Testis (tissue), 3 donors: ENCODE data around the gene MED12L. TPM values are rescaled to one million over a fixed set of nuclear protein-coding genes. Genes with fewer than 3 reads are reported as not detected.

Experiments used
- DNase-seq: peaks from one replicate; pipeline ENCODE4 v3.0.0-alpha.2; 2019
- H3K27ac ChIP-seq, 2 donors: fragments of 200-600 bp; sonication (generic); one replicate each; pipeline ENCODE4 v1.5.1; 2019
- H3K27me3 ChIP-seq: fragments of 200-600 bp; sonication (generic); one replicate; pipeline ENCODE4 v1.5.1; 2019
- H3K36me3 ChIP-seq: fragments of 200-600 bp; sonication (generic); one replicate; pipeline ENCODE4 v1.5.1; 2017; ENCODE audit warnings: low read depth; ENCODE audit errors: missing control alignments
- H3K4me1 ChIP-seq: fragments of 200-600 bp; sonication (generic); one replicate; pipeline ENCODE4 v1.5.1; 2019
- H3K4me3 ChIP-seq, 2 donors: fragments of 200-600 bp; sonication (generic); one replicate each; pipeline ENCODE4 v1.5.1; 2017 to 2019
- H3K9me3 ChIP-seq: fragments of 200-600 bp; sonication (generic); one replicate; pipeline ENCODE4 v1.5.1; 2017
- POLR2A ChIP-seq: fragments of 450-650 bp; IDR thresholded peaks from one replicate; pipeline ENCODE4 v1.6.1; 2017; ENCODE audit warnings: antibody characterized with exemption, mild to moderate bottlenecking, moderate library complexity
- WGBS, 2 donors: methylation state at CpG; one replicate each; pipeline ENCODE4 v1.1.5; 2018; 5-methylcytosine and 5-hydroxymethylcytosine counted together
- intact Hi-C: fragments of 100-400 bp; cut with DNase I; formaldehyde crosslinking; loops from one replicate; pipeline ENCODE4 v1.15.1; 2023; ENCODE audit warnings: low total_unique reads
- polyA plus RNA-seq: library from polyadenylated mRNA; stranded (reverse); fragments of 350-450 nt; fragmentation: Illumina TruSeq; extraction: RNeasy Lipid Tissue Mini Kit (QIAGEN cat#74804); gene quantifications from one replicate; pipeline ENCODE4 v1.2.3, GENCODE V29; 2014; ENCODE audit warnings: low read depth, low replicate concordance; ENCODE audit not compliant: insufficient read depth
- total RNA-seq, 2 donors: library from RNA; depleted of rRNA; stranded (reverse); fragments of >200 nt; gene quantifications; one replicate each; pipeline ENCODE4 v1.2.3, GENCODE V29; 2016
- TF ChIP-seq, protein P1 (sequence below), 3 experiments: fragments of 450-650 bp in 2 of 3; fragments of 200-600 bp in 1 of 3; sonication (generic) in 1 of 3; IDR thresholded peaks; one replicate each; pipeline ENCODE4 v1.5.1; 2016 to 2019; ENCODE audit warnings: antibody characterized with exemption in 3 of 3, mild to moderate bottlenecking in 2 of 3, moderate library complexity in 1 of 3

MED12L gene
- total and polyA plus RNA-seq, 3 donors from 2014 or later: 10.3 to 18.5 (median 10.4) TPM

DNA sequence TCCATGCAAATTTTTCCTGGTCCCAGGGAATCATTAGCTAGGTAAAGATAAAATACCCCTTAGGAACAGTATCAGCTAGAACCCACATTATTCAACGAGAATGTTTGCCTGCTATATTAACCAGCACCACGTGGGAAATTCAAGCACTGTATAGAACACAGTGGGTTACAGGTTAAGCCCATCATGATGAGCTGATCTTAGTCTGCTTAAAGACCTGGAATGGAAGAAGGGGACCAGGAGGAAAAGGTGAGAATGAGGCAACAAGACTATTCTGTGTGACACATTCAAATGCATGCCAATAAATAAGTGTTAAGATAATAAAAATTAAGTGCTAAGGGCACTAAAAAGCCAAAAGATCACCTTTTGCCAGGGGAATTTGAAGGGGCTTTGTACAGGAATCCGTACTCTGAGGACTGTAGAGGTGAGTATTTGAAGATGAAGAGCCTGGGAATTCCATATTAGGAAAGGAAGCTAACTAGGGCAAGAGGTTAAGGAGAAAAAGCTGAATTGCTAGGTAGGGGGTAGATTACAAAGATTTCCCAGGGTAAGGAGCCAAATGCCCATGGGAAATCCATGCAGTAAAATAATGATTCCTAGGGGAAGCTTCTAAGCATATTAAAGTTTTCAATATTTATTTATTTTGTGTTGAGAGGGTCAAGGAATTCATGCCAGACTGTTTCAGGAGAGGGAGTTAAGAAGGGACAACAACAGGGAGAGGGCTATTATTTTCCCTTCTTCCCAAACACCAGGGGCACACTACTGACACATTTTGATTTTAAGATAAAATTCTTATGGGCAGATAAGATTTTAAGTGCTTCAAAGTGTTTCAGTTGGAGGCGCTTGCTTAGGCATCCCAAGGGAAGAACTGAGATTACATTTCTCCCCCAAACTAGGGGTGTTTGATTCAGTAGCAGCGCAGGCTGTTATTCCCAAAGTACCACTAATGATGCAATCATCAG, 2.3 kb upstream of the MED12L start:
- Histone ChIP-seq H3K4me3 (no peak overlapping the region), H3K9me3 (no peaks in the 10 kb centered on the region), H3K27me3 (no peaks in the 10 kb centered on the region), H3K27ac (no peak overlapping the region), H3K4me1 (peaks cover 4% of the 10 kb centered on the region), H3K36me3 (no peaks in the 10 kb centered on the region)
- intact Hi-C loops: no loop called here
- 46 to 49% methylated on average over 5 of the region's 5 CpGs for WGBS, 2 donors
- DNase-seq: no peak
- TF ChIP-seq POLR2A: no peak
- TF ChIP-seq, protein P1, sequence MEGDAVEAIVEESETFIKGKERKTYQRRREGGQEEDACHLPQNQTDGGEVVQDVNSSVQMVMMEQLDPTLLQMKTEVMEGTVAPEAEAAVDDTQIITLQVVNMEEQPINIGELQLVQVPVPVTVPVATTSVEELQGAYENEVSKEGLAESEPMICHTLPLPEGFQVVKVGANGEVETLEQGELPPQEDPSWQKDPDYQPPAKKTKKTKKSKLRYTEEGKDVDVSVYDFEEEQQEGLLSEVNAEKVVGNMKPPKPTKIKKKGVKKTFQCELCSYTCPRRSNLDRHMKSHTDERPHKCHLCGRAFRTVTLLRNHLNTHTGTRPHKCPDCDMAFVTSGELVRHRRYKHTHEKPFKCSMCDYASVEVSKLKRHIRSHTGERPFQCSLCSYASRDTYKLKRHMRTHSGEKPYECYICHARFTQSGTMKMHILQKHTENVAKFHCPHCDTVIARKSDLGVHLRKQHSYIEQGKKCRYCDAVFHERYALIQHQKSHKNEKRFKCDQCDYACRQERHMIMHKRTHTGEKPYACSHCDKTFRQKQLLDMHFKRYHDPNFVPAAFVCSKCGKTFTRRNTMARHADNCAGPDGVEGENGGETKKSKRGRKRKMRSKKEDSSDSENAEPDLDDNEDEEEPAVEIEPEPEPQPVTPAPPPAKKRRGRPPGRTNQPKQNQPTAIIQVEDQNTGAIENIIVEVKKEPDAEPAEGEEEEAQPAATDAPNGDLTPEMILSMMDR (IDR thresholded peaks at IDR 0.05): no peak

DNA sequence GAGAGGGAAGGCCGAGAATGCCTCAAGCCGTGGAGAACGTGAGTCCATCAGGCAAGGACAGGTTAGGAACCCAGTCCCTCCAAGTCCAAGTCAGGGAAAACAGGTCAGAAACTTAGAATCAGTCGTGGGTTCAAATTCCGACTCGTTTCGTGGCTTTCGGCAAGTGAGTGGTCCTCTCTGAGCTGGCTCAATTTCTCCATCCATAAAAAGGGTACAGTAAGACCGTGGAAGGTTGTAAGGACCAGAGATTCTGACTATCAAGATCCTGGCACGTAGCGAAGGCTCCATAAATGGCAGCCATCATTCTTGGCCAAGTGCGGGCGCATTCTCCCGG, 604 bp upstream of the MED12L start:
- Histone ChIP-seq H3K9me3 (no peaks in the 10 kb centered on the region), H3K36me3 (no peaks in the 10 kb centered on the region), H3K27ac (no peak overlapping the region), H3K27me3 (no peaks in the 10 kb centered on the region), H3K4me3 (peak overlapping the region; percentile 65 to 83), H3K4me1 (peaks cover 4% of the 10 kb centered on the region)
- intact Hi-C loops: no loop called here
- DNase-seq: no peak
- TF ChIP-seq POLR2A: no peak
- TF ChIP-seq, protein P1 (IDR thresholded peaks at IDR 0.05): no peak
- WGBS, 2 donors: 35 to 43% methylated on average over 11 to 14 of the region's 14 CpGs

DNA sequence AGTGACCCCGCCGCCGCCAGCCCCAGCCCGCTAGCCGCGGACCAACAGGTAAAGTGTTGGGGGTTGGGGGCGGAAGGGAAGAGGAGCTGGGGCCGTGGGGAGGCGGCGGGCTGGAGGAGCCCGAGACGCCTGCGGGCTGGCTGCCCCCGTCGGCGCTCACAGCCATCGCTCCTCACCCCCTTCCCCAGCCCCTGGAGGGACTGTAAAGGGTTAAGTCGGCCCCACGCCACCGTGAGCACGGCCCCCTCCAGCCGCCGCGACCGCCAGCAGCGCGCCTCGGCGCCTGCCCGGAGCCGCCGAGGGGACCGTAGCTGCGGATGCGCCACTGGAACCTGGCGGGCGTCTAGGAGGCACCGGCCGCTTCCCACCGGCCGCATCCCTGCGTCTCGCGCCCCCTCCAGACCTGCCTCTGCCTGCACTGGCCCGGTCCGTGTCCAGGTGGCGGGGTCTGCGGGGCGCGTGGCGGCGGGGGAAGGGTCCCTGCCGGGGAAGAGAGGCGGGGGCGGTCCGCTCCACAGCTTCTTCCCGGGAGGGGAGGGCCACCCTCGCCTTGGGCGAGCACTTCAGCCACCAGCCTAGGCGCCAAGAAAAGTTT, 522 bp downstream of the MED12L start:
- TF ChIP-seq POLR2A: no peak
- TF ChIP-seq, protein P1 (IDR thresholded peaks at IDR 0.05): no peak
- peak overlapping the region; percentile 65 to 83 for H3K4me3 ChIP-seq
- H3K27ac ChIP-seq: peak overlapping the region; percentile 72 to 73
- peaks cover 4% of the 10 kb centered on the region for H3K4me1 ChIP-seq
- no peaks in the 10 kb centered on the region for H3K27me3 ChIP-seq
- intact Hi-C loops: no loop called here
- DNase-seq: peak; percentile 23
- no peaks in the 10 kb centered on the region for H3K9me3 ChIP-seq
- 0 to 1% methylated on average over 11 to 45 of the region's 60 CpGs for WGBS, 2 donors
- H3K36me3 ChIP-seq: no peaks in the 10 kb centered on the region

DNA sequence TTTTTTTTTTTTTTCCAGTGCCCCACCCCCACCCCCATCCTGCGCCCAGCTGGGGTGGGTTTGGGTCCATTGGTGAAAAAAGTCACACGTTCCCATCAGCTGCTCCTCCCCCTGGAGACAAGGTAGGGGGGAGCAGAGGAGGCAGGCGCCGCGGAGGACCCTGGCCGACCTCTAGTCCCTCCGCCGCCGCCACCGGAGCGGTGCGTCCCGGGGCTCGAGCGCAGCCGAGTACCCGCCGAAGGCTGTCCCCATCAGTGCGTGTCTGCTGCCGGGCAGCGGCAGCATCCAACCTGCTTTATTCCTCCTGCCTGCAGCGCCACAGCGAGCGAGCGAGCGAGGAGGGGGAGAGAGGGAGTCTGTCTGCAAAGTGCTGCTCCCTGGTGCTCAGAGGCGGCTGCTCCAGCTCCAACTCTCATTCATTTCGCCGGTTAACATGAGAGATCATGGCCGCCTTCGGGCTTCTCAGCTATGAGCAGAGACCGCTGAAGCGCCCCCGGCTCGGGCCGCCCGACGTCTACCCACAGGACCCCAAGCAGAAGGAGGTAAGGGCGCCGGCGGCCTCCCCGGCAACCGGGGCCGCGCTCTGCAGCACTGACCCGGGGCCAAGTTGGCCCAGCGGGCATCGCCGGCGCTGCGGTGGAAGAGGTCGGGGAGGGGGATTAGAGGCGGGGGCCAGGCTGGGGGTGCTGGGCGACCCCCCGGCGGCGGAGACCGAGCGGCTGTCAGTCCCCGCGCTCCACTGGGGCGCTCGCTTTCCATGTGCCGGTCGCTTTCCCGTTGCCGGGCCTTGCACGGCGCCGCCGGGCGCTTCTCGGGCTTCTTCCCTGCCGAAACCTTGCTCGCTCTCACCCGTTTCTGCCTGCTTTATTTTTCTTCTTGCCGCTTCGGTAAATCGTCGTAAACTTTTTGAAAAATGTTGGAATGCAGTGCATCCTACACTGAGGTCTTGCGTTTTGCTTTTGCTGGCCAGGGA, 1.3 kb downstream of the MED12L start:
- H3K27me3 ChIP-seq: no peaks in the 10 kb centered on the region
- peaks cover 4% of the 10 kb centered on the region for H3K4me1 ChIP-seq
- no peaks in the 10 kb centered on the region for H3K9me3 ChIP-seq
- H3K36me3 ChIP-seq: no peaks in the 10 kb centered on the region
- intact Hi-C loops: no loop called here
- 2 to 3% methylated on average over 52 to 68 of the region's 81 CpGs for WGBS, 2 donors
- DNase-seq: peak; percentile 86
- peak overlapping the region; percentile 72 to 73 for H3K27ac ChIP-seq
- TF ChIP-seq, protein P1 (IDR thresholded peaks at IDR 0.05): peak in 2 of 3 experiments; percentile 16 to 26
- no peak for TF ChIP-seq POLR2A
- H3K4me3 ChIP-seq: peak overlapping the region; percentile 65 to 83
